ENCODE data around the gene SOCS4.

DNA sequence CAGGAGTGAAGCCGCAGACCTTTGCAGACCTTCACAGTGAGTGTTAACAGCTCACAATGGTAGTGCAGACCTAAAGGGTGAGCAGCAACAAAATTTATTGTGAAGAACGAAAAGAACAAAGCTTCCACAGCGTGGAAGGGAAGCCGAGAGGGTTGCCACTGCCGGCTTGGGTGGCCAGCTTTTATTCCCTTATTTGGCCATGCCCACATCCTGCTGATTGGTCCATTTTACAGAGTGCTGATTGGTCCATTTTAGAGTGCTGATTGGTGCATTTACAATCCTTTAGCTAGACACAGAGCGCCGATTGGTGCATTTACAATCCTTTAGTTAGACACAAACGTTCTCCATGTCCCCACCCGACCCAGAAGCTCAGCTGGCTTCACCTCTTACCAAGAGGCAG is 59.9 kb downstream of the SOCS4 start:
- TF ChIP-seq POLR2AphosphoS5 (IDR thresholded peaks at IDR 0.05; ENCODE audit: low read depth, low read length) (no peak), TAF1 (IDR thresholded peaks at IDR 0.05; ENCODE audit: borderline replicate concordance, insufficient read depth, low read length) (no peak), SIN3A (IDR thresholded peaks at IDR 0.05; ENCODE audit: borderline replicate concordance, insufficient read depth, low read length) (no peak), REST (IDR thresholded peaks at IDR 0.05; ENCODE audit: insufficient read depth in 1 of 2, low read depth in 2 of 2, low read length in 2 of 2) (no peak), FOXP2 (optimal IDR thresholded peaks at IDR 0.05; ENCODE audit: borderline replicate concordance, extremely low read depth, extremely low read length, insufficient read depth) (no peak)

All from PFSK-1 (cell line).